H9 (cell line): ENCODE measurements around the gene TMEM266. TPM values are rescaled to one million over a fixed set of nuclear protein-coding genes. Genes with fewer than 3 reads are reported as not detected.

Experiments
- DNase-seq: peaks from one replicate; pipeline ENCODE4 v3.0.0-alpha.2; 2017
- H2AFZ ChIP-seq: one replicate; pipeline ENCODE4 v1.6.1; 2013; ENCODE audit warnings: mild to moderate bottlenecking, low read length, control low read depth, moderate library complexity
- H2AK5ac ChIP-seq: 2 replicates; pipeline ENCODE4 v1.6.1; 2013; ENCODE audit warnings: low read length, control low read depth, mixed read lengths; ENCODE audit not compliant: insufficient read length
- H2BK120ac ChIP-seq: one replicate; pipeline ENCODE4 v1.6.1; 2013; ENCODE audit warnings: low read depth, mild to moderate bottlenecking, low read length, control low read depth, inconsistent platforms; ENCODE audit not compliant: poor library complexity, severe bottlenecking
- H2BK12ac ChIP-seq: 2 replicates; pipeline ENCODE4 v1.6.1; 2013; ENCODE audit warnings: low read length, control low read depth, mixed read lengths, low read depth; ENCODE audit not compliant: insufficient read length
- H2BK15ac ChIP-seq: 2 replicates; pipeline ENCODE4 v1.6.1; 2013; ENCODE audit warnings: low read depth, low read length, control low read depth
- H2BK20ac ChIP-seq: one replicate; pipeline ENCODE4 v1.6.1; 2013; ENCODE audit warnings: low read depth, mild to moderate bottlenecking, low read length, control low read depth, inconsistent platforms; ENCODE audit not compliant: poor library complexity, severe bottlenecking
- H2BK5ac ChIP-seq: 2 replicates; pipeline ENCODE4 v1.6.1; 2013; ENCODE audit warnings: low read length, control low read depth, mixed read lengths; ENCODE audit not compliant: insufficient read length
- H3K14ac ChIP-seq: 2 replicates; pipeline ENCODE4 v1.6.1; 2013; ENCODE audit warnings: low read length, control low read depth; ENCODE audit not compliant: insufficient read depth
- H3K18ac ChIP-seq: 2 replicates; pipeline ENCODE4 v1.6.1; 2013; ENCODE audit warnings: low read depth, mild to moderate bottlenecking, mixed read lengths, low read length, control low read depth; ENCODE audit not compliant: insufficient read length
- H3K23ac ChIP-seq: 2 replicates; pipeline ENCODE4 v1.6.1; 2013; ENCODE audit warnings: low read length, control low read depth, mixed read lengths, low read depth; ENCODE audit not compliant: insufficient read length
- H3K23me2 ChIP-seq: 2 replicates; pipeline ENCODE4 v1.6.1; 2013; ENCODE audit warnings: low read depth, mild to moderate bottlenecking, mixed read lengths, low read length, control low read depth; ENCODE audit not compliant: insufficient read length, poor library complexity, severe bottlenecking
- H3K27ac ChIP-seq: 2 replicates; pipeline ENCODE4 v1.5.1; 2013; ENCODE audit warnings: low read length, control low read depth, mixed read lengths, low read depth; ENCODE audit not compliant: insufficient read length
- H3K27me3 ChIP-seq: 2 replicates; pipeline ENCODE4 v1.6.1; 2013; ENCODE audit warnings: low read length, control low read depth, inconsistent platforms; ENCODE audit not compliant: insufficient read depth
- H3K4ac ChIP-seq: 2 replicates; pipeline ENCODE4 v1.6.1; 2013; ENCODE audit warnings: low read depth, mild to moderate bottlenecking, control low read depth, inconsistent platforms, low read length, moderate library complexity
- H3K4me1 ChIP-seq: 2 replicates; pipeline ENCODE4 v1.6.1; 2013; ENCODE audit warnings: low read length, control low read depth, inconsistent platforms; ENCODE audit not compliant: insufficient read depth
- H3K4me2 ChIP-seq: 2 replicates; pipeline ENCODE4 v1.6.1; 2013; ENCODE audit warnings: low read length, control low read depth, mixed read lengths; ENCODE audit not compliant: insufficient read length, insufficient read depth
- H3K56ac ChIP-seq: 2 replicates; pipeline ENCODE4 v1.6.1; 2013; ENCODE audit warnings: low read depth, mild to moderate bottlenecking, mixed read lengths, low read length, control low read depth; ENCODE audit not compliant: insufficient read length
- H3K79me1 ChIP-seq: 2 replicates; pipeline ENCODE4 v1.6.1; 2013; ENCODE audit warnings: low read depth, mild to moderate bottlenecking, moderate library complexity, low read length, control low read depth, inconsistent platforms; ENCODE audit not compliant: insufficient read depth, poor library complexity, severe bottlenecking
- H3K79me2 ChIP-seq: 2 replicates; pipeline ENCODE4 v1.6.1; 2013; ENCODE audit warnings: low read length, control low read depth, inconsistent platforms; ENCODE audit not compliant: insufficient read depth
- H3K9ac ChIP-seq: 2 replicates; pipeline ENCODE4 v1.6.1; 2013; ENCODE audit warnings: low read length, control low read depth, mixed read lengths; ENCODE audit not compliant: insufficient read length; ENCODE audit errors: extremely low read depth
- H3K9me3 ChIP-seq: one replicate; pipeline ENCODE4 v1.6.1; 2013; ENCODE audit warnings: low read depth, low read length, inconsistent platforms; ENCODE audit not compliant: control insufficient read depth
- H3T11ph ChIP-seq: one replicate; pipeline ENCODE4 v1.6.1; 2013; ENCODE audit warnings: mild to moderate bottlenecking, low read length, control low read depth, inconsistent platforms
- H4K20me1 ChIP-seq: one replicate; pipeline ENCODE4 v1.6.1; 2013; ENCODE audit not compliant: control insufficient read depth, insufficient read length, insufficient read depth
- H4K5ac ChIP-seq: 2 replicates; pipeline ENCODE4 v1.6.1; 2013; ENCODE audit warnings: low read depth, mild to moderate bottlenecking, mixed read lengths, low read length, control low read depth; ENCODE audit not compliant: insufficient read length
- H4K8ac ChIP-seq: replicated peaks from 2 replicates; pipeline ENCODE4 v1.6.1; 2013; ENCODE audit warnings: low read length, control low read depth, mixed read lengths, low read depth; ENCODE audit not compliant: insufficient read length
- H4K91ac ChIP-seq: 2 replicates; pipeline ENCODE4 v1.6.1; 2013; ENCODE audit warnings: low read depth, mild to moderate bottlenecking, moderate library complexity, mixed read lengths, low read length, control low read depth; ENCODE audit not compliant: insufficient read length
- H3K27ac Mint-ChIP-seq, 3 experiments: 2 replicates in 2 of 3; 3 replicates in 1 of 3; pipeline ENCODE4 v1.8.0; 2020 to 2021; ENCODE audit warnings: mixed read lengths in 3 of 3, mild to moderate bottlenecking in 1 of 3, moderate library complexity in 1 of 3
- H3K27me3 Mint-ChIP-seq: 2 replicates; pipeline ENCODE4 v1.8.0; 2021; ENCODE audit warnings: low read depth, mild to moderate bottlenecking, moderate library complexity, mixed read lengths
- H3K36me3 Mint-ChIP-seq, 3 experiments: 2 replicates in 2 of 3; 3 replicates in 1 of 3; pipeline ENCODE4 v1.8.0; 2020 to 2021; ENCODE audit warnings: low read depth in 3 of 3, mixed read lengths in 3 of 3; ENCODE audit not compliant: insufficient read depth in 1 of 3
- H3K4me1 Mint-ChIP-seq, 2 experiments: 2 replicates each; pipeline ENCODE4 v1.8.0; 2020; ENCODE audit warnings: mixed read lengths in 2 of 2
- H3K4me3 Mint-ChIP-seq, 2 experiments: 2 replicates in 1 of 2; 3 replicates in 1 of 2; pipeline ENCODE4 v1.8.0; 2020 to 2021; ENCODE audit warnings: mild to moderate bottlenecking in 2 of 2, mixed read lengths in 2 of 2, moderate library complexity in 1 of 2
- H3K9me3 Mint-ChIP-seq, 2 experiments: 2 replicates in 1 of 2; 3 replicates in 1 of 2; pipeline ENCODE4 v1.8.0; 2020; ENCODE audit warnings: mild to moderate bottlenecking in 2 of 2, mixed read lengths in 2 of 2, moderate library complexity in 1 of 2
- WGBS: extraction: QIAGEN DNeasy Blood & Tissue Kit; methylation state at CpG from one replicate; pipeline ENCODE4 v1.1.7; 2013; ENCODE audit warnings: missing lambda C conversion rate, low lambda C conversion rate, mixed read lengths; ENCODE audit not compliant: insufficient read length; ENCODE audit errors: extremely low coverage; 5-methylcytosine and 5-hydroxymethylcytosine counted together
- total RNA-seq: library from RNA; stranded (reverse); gene quantifications from 2 replicates; pipeline ENCODE4 v1.2.1, GENCODE V29; 2021
- TF ChIP-seq, protein P1 (sequence below): fragments of 200-600 bp; sonication (generic); conservative IDR thresholded peaks from 3 replicates; pipeline ENCODE4 v1.8.0; 2021; ENCODE audit warnings: antibody characterized with exemption, mild to moderate bottlenecking

Gene TMEM266
- total RNA-seq, 1 experiment from 2014 or later = 0.81 TPM

DNA sequence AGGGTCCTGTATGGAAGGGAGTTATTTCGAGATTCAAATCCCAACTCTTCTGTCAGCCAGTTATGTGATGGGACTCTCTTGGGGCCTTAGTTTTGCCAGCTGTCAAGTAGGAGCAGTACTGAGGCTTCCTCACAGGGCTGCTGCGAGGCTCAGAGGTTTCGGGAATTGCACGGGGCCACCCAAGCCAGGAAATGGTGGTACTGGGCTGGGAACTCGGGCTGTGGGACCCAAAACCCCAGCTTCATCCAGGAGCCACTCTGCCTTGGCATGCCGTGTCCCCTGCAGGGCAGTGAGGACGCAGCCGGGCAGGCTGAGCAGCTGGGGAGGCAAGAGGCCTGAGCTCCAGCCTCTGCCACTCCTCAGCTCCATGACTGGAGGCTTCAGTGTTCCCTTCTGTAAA is 132.9 kb downstream of the TMEM266 start:
- H3K27ac ChIP-seq = no peak overlapping the region
- no peaks in the 10 kb centered on the region for H3K9me3 Mint-ChIP-seq
- no peak overlapping the region for H2BK20ac ChIP-seq
- WGBS = no CpG with 5 or more reads among the region's 8 CpGs
- no peak overlapping the region for H3K4ac ChIP-seq
- H2BK15ac ChIP-seq = no peak overlapping the region
- no peak overlapping the region for H3K56ac ChIP-seq
- H3K14ac ChIP-seq = no peak overlapping the region; the same call in 1 of the 2 replicates
- no peak overlapping the region for H4K91ac ChIP-seq
- no peaks in the 10 kb centered on the region for H3K79me2 ChIP-seq
- H3K27ac Mint-ChIP-seq = no peak overlapping the region
- H4K8ac ChIP-seq = no peak overlapping the region
- TF ChIP-seq, protein P1, sequence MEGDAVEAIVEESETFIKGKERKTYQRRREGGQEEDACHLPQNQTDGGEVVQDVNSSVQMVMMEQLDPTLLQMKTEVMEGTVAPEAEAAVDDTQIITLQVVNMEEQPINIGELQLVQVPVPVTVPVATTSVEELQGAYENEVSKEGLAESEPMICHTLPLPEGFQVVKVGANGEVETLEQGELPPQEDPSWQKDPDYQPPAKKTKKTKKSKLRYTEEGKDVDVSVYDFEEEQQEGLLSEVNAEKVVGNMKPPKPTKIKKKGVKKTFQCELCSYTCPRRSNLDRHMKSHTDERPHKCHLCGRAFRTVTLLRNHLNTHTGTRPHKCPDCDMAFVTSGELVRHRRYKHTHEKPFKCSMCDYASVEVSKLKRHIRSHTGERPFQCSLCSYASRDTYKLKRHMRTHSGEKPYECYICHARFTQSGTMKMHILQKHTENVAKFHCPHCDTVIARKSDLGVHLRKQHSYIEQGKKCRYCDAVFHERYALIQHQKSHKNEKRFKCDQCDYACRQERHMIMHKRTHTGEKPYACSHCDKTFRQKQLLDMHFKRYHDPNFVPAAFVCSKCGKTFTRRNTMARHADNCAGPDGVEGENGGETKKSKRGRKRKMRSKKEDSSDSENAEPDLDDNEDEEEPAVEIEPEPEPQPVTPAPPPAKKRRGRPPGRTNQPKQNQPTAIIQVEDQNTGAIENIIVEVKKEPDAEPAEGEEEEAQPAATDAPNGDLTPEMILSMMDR = no peak
- peaks cover 0 to 1% (median 0%) of the 10 kb centered on the region in 3 experiments; a peak in 1 of 7 replicates for H3K36me3 Mint-ChIP-seq
- H2BK5ac ChIP-seq = no peak overlapping the region
- no peak overlapping the region for H3K9ac ChIP-seq
- no peak overlapping the region for H2BK12ac ChIP-seq
- no peaks in the 10 kb centered on the region for H3K4me1 ChIP-seq
- no peak overlapping the region for H2AK5ac ChIP-seq
- no peaks in the 10 kb centered on the region; the same call in 1 of the 2 replicates for H3K27me3 ChIP-seq
- no peak overlapping the region for H3K18ac ChIP-seq
- H2AFZ ChIP-seq = no peak overlapping the region
- no peak overlapping the region for H3K4me2 ChIP-seq
- H3T11ph ChIP-seq = no peak overlapping the region
- no peak overlapping the region for H4K5ac ChIP-seq
- H3K23me2 ChIP-seq = no peaks in the 10 kb centered on the region
- peaks cover 26 to 27% of the 10 kb centered on the region in 2 experiments for H3K4me1 Mint-ChIP-seq
- H2BK120ac ChIP-seq = no peak overlapping the region
- H3K4me3 Mint-ChIP-seq = no peak overlapping the region
- H3K9me3 ChIP-seq = no peaks in the 10 kb centered on the region
- no peak overlapping the region for H3K23ac ChIP-seq
- H4K20me1 ChIP-seq = no peaks in the 10 kb centered on the region
- peaks cover 36% of the 10 kb centered on the region for H3K27me3 Mint-ChIP-seq
- no peak for DNase-seq
- no peaks in the 10 kb centered on the region for H3K79me1 ChIP-seq
